Fibroblast of skin of right biceps (primary cell): ENCODE measurements around the gene NNT.
"Not testable (repeated sequence)": the region's sequence is repeated elsewhere in the genome, so short reads cannot be mapped to it uniquely, and the experiment has no call there.

ENCODE experiments used
- DNase-seq: peaks from one replicate; pipeline ENCODE4 v3.0.0-alpha.2; 2013

Gene NNT

DNA sequence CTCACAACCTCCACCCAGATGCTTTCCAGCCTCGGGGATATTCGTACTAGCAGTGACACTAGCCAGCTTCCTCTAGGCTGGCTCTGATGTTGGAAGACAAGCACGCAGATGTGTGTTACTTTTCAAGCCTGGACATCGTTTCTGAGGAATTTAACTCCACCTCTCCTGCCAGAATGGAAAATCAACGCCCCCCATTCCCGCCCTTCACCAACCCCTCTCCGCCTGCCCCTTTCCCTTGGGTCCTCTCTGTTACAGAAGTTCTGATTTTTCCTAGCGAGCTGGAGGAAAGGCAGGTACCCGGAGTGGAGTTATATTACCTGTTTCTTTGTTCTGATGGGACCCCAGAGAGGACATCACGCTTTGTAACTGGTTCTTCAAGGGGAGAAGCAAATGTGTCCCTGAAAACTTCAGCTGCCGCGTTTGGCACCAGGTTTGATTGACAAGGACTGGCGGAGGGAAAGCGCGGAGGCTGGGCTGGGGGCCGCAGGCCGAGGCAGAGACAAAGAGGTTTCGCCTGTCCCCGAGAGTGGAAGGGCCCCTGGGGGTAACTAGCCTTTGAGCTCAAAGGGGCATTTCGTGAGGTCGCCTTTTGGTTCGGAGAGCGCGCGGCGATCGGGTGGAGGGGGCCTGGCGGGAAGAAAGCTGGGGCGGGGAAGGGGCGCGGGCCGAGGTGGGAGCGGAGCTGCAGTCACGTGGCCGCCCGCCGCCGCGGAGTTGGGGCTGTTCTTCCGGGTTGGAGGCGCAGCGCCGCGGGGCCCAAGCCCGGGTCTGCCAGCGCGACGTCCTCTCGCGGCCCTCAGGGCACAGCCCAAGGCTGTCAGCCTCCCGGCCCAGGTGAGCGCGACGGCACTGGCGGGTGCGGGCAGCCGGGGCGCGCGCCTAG is at the start of gene NNT:
NNT (plus strand) TSS at position 720 of the 883 bp plus-strand sequence. CDS start 6,016 bp downstream, outside the sequence.
- peak; percentile 57 for DNase-seq

GRCh38 chr5:43553381-43553780 is 49.6 kb upstream of the NNT start:
- peak; percentile 33 for DNase-seq

DNA sequence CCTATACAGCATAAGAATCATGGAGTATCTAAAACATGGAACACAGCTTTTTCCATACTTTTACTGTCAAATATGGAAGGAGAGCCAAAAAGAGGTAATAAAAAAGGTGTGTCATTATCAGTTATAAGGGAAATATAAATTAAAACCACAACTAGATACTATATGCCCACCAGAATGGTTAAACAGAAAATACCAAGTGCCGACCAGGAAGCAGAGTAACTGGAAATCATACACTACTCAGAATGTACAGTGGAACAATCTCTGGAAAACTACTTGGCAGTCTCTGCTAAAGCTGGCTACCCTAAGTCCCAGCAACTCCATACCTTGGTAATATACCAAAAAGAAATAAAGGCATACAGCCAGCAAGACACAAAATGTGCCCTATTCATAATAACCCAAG is 48.5 kb upstream of the NNT start:
- DNase-seq = no peak

DNA sequence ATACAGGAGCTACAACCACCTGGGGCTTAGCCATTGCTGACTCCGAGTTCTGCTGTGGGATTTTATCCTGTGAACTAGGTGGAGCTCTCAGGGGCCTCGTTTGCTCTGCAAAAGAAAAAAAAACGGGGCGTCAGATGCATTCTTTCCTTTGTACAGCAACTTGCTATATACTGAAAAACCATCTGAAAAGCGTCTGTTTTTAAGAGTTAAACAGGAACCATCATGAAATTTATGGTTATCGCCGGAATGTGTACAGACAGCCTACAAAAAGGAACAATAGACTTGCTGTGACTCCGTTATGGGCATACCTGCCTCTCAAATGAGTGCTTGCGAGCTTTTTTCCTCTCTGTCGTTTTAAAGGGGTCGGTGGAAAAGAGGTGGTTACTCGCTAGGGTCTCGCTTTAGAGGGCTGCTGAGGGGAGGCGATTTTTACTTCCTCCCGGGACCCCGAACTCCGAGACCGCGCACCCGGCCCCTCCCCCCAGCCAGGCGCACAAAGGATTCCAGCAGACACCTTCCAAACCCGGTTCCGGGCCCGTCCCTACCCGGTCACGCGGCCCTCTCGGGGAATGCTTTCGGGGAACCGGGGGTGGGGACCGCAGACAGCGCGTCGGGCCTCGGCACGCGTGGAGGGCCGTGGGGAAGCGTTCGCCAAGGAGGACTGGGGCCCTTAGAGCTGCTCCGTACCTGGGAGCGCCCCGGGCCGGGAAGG is 46.9 kb upstream of the NNT start:
- DNase-seq = peak; percentile 56

DNA sequence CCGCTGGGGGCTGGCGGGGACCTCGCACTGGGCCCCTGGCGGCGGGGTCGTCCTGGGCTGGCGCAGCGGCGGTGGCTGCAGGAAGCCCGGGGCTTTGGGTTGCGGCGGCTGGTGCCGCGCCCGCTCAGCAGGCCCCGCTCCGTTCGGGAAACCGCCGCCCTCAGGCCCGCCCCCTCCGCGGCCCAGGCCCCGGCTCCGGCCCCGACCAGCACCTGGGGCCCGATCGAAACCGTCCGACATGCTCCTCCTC is 46.4 kb upstream of the NNT start:
- not testable (repeated sequence) for DNase-seq

DNA sequence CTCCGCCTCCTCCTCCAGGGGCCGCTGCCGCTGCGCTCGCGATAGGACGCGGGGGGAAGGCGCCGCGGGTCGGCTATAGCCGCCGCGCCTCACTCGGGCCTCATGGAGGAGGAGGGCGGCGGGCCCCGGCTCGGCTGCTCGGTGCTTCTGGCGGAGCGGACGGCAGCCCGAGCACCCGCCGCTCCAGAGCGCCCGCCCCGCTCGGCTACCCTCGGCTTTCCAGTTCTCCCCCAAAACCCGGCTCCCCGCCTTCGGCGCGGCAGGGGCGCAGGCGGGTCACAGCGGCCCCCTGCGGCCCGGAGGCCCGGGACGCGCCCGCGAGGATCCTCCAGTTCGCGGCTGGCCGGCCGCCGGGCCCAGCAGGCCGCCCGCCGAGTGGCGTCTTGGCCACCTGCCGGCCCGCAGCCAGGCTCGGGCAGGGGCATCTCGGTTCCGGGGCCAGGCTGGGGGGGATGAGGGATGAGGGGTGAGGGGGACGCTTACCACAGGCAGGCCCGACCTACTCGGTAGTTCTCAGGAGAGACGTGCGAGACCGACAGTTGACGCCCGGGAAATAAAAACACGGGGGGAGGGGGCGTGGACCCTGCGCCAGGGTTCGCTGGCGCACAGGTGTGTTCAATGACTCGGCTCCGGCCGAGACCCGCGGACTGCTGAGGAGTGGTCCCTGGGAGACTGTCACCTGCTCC is 46.0 kb upstream of the NNT start, which contains the start of gene PAIP1:
PAIP1 (minus strand) TSS at position 221 of the 686 bp plus-strand sequence. CDS start 231 bp downstream, outside the sequence.
- DNase-seq = peak; percentile 89

DNA sequence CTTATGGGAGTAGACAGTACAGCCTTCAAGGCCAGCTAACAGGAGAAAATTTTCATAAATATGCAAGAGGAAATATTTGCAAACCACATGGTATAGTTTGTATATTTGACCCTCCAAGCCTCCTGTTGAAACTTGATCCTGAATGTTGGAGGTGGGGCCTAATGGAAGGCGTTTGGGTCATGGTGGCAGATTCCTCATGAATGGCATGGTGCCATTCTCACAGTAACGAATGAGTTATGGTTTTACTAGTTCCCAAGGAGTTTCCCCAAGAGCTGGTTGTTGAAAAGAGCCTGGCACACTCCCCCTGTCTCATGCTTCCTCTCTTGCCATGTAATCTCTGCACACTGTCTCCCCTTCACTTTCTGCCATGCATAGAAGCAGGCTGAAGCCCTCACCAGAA is 42.9 kb upstream of the NNT start:
- DNase-seq = peak; percentile 70

- peak; percentile 70 for DNase-seq
Measured at GRCh38 chr5:43561356-43561755, 41.6 kb upstream of the NNT start.

GRCh38 chr5:43563321-43563720 is 39.7 kb upstream of the NNT start:
- no peak for DNase-seq

DNA sequence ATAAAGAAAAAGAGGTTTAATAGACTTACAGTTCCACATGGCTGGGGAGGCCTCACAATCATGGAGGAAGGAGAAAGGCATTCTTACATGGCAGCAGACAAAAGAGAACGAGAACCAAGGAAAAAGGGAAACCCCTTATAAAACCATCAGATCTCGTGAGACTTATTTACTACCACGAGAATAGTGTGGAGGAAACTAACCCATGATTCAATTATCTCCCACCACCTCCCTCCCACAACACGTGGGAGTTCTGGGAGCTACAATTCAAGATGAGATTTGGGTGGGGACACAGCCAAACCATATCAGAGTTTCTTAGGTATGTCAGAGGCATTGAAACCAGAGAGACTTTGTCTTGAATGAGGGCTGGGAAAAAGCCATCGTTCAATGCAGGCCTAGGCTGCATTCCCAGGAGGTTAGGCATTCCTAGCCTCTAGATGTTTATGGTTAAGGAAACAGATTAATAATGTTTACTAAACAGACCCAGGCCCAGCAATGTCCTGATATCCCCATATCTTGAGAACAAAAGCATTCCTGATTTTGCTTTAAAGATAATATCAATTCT is 38.6 kb upstream of the NNT start:
- no peak for DNase-seq

DNA sequence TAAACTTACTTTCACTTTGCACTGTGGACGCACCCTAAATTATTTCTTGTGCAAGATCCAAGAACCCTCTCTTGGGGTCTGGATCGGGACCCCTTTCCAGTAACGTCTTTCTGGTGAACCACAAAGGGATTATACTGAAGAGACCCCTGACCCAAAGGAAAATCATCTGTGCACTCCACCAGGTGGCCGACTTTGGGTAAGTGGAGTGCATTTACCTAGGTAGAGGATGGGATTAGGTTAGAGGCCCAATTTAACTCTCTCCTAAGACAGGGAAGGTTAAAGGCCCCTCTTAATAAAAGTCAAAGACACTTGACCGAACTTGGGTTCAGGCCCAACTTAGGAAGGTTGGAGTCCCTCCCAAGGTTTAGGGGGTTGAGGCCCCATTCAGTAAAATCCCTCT is 37.9 kb upstream of the NNT start:
- DNase-seq = no peak

DNA sequence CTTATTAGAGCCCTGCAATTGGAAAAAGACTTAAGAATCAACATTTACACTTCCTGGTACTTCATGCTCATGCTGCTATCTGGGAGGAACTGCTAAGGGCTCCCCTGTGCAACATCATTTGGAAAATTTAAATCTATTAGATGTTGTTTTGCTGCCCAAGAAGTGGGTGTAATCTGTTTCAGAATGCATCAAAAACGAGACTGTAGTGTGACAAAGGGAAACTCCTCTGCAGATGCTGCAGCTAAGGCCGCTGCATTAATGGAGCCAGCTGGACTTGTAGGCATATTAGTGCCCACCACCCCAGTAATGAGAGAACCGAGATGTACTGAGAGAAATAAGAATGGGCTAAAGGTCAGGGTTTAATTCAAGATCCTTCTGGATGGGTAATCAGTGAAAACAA is 35.0 kb upstream of the NNT start:
- DNase-seq = no peak

DNA sequence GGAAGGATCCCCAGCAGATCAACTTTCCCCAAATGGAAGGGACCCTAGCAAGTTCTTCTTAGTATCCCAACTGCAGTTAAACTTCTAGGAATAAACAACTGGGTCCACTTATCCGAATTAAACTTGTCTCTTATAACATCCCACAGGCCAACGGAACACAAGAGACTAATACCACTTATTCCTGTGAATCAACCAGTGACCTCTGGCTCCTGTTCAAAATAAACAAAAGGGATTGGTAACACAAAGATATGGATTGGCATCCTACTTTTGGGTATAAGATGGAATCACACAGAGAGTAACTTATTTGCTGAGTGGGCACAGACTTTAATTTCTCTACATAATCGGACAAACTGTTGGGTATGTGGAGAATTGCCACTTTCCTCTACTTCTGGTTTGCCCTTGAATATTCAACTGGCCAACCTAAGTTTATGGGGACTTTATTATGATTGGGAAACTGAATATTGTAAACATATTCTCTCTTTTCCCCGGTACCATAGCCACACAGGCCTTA is 33.7 kb upstream of the NNT start:
- no peak for DNase-seq

- DNase-seq = no peak
Measured at GRCh38 chr5:43570450-43571158, 32.4 kb upstream of the NNT start.

- DNase-seq = no peak
Measured at GRCh38 chr5:43571237-43571636, 31.7 kb upstream of the NNT start.

DNA sequence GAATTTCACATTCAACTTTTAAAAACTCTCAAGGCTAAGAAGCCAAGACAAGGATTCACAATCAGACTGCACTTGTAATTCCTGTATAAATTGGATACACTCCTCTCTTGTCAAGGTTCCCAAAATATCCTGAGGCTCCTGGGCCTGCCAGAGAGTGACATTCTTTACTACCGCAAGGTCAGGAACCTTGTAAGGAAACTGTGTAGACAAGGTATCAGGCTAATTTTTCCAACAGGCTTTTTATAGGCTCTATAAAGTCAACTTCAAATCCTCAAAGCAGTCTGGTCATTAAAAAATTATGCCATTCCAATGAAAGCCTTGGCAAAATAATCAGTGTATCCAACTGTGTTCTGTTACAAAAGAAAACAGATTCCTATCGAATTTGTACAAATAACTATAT is 30.6 kb upstream of the NNT start:
- no peak for DNase-seq

- peak; percentile 69 for DNase-seq
Measured at GRCh38 chr5:43573058-43573457, 29.9 kb upstream of the NNT start.

- not testable (repeated sequence) for DNase-seq
Measured at GRCh38 chr5:43580402-43581210, 22.4 kb upstream of the NNT start.

DNA sequence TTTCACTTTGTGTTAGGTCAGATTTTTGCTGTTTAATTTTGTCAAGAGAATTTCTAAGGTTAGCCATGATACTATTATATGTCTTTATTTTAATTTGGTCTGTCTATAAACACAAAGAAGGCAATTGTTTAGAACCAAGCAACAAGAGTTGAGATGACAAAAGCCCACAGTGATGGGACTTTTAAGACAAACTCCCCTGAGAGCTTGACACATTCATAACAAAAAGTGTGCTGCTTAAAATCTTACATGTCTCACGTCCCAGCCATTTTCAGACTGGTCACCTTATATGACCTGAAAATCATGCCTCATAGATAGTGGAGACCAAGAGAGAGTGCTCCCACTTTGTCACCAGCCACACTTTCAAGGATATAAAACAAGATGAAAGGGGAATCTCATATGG is 21.6 kb upstream of the NNT start:
- no peak for DNase-seq

DNA sequence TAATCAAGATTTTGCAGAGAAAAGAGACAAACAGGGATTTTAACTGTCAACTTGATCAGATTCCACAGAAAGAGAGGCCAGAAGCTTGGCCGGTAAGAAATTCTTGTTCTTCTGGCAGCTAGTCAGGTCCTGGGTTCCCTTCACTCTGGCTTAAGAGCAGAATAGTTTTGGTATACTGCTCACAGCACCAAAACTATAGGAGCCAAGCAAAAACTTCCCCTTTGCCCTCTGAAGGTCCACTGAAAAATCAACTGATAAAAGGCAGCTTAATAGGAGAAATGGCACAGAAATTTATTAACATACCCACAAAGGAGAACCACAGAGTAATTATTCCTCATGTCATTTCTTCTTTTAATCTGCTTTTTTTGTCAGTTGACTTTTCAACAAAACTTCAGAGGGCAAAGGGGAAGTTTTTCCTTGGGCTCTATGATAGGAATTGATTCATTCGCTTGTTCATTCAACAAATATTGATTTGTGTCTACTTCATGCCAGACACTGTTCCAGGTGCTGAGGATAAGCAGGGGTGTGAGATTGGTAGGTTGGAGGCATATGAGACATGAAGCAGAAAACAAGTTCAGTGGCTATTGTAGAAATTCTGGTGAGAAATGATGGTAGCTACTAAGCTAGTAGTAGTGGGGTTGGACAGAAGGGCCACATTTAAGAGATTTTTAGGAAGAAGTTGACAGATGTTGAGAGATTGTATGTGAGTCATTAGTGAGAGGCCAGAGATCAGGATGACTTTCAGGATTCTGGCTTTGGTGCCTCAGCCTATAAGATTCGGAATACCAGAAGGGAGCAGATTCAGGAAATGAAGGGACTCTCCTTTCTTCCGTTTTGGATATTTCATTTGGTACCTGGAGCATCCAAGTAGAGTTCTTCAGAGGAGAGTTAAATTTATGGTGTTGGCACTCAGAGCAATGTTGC is 20.6 kb upstream of the NNT start:
- no peak for DNase-seq

- DNase-seq = no peak
Measured at GRCh38 chr5:43583724-43584123, 19.3 kb upstream of the NNT start.
